NOMO-1 treated with DMSO at 0.1 percent for 48 hours (cell line): ENCODE measurements around the gene LRIG1.

Source experiments
- DNase-seq: peaks from one replicate; lab custom pipeline; 2025; ENCODE audit not compliant: unreplicated experiment; lab: John Stamatoyannopoulos, UW

The LRIG1 gene

DNA sequence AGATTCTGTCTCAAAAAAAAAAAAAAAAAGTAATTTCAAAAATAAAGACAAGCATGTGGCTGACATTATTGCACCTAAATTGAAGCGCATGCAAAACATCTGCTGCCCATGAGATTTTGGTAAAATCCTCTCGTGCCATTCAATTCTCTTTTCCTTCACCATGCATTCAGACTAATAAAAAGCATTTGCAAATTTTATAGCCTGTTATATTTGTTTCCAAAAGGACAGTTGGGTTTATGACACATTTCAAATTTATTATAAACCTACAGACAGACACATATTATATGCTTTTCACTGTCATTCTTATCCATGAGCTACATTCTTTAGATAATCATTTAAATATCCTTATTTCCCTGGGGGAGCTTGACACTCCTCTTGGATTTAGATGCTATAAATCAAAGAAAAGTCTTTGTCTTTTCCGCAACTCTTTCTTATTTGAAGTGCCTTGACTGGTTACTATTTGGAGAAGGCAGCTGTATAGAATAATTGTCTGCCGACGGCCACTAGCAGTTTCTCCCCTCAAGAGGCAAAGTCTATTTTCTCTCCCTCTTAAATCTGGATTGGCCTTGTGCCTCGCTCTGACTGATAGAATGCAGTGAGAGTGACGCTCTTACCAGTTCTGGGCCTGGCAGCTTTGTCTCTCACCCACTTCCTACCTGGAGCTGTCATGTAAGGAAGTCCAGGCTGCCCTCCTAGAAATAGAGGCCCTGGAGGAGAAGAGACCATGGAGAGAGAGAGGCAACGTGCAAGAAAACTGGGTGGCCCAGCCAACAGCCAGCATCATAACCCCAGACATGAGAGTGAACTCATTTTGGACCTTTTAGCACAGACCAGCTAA is 6.8 kb upstream of the LRIG1 start:
- no peak for DNase-seq

DNA sequence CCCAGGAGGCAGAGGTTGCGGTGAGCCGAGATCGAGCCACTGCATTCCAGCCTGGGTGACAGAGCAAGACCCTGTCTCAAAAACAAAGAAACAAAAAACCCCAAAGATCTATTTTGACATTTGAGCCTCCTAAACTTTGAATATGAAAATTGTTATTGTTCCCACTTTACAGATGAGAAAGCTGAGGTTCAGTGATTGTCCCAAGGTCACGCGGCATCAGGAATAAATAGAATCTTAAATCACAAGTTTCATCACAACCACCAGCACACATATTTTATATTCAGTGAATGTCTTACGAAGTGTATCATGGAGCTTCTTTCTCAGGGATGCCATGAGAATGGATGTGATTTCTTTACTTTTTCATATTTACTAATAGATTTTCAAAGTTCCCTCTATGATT is 5.3 kb upstream of the LRIG1 start:
- DNase-seq: no peak

DNA sequence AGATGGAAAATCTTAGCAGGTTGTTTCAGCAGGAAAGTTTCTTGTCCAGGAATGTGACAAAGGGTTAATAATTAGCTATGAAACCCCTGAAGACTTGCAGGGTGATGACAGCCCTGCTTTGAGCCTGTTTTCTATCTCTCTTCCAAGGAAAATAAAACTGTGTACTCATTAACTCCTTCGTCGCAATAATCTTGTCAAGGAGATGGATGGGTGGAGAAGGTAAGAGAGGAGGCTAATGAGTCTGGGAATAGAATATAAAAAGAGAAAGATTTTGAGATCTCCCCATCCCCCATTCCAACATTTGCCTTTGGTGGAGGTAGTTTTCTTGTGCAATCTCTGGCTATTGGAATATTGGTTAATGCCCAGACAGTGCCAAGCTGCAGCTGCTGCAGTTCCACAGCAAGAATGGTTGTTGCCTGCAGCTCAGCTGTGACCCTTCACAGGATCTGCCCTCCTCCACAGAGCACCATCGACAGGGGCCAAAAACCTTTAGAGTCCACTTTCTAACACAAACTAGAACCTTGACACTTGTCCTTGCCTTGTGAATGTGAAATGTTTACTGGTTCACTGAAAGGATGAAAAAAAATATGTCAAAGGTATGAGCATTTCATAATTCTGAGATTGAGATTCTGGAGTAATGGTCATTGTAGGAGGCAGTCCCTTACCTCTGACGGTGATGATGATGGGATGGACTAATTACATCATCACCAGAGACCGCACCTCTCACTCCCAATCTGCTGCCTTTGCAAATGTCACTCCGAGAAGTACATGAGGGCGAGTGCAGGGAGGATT is 4.2 kb upstream of the LRIG1 start:
- no peak for DNase-seq

DNA sequence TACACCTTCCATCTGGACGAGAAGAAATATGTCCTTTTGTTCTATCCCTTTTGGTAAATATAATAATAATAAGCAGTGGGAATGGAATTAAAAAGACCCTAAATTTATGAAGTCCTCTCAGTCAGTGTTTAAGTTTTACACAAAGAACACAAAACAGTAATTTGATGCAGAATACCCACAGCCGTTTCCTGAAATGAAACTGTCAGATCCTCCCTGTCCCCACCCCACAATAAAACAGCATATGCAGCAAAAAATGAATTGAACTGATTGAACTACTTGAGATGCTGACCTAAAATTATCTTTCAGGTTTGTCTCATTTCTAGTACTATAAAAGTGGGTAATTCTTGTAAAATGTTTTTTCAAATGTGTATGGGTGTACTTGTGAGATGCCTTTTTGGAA is 2.2 kb upstream of the LRIG1 start:
- DNase-seq: no peak

DNA sequence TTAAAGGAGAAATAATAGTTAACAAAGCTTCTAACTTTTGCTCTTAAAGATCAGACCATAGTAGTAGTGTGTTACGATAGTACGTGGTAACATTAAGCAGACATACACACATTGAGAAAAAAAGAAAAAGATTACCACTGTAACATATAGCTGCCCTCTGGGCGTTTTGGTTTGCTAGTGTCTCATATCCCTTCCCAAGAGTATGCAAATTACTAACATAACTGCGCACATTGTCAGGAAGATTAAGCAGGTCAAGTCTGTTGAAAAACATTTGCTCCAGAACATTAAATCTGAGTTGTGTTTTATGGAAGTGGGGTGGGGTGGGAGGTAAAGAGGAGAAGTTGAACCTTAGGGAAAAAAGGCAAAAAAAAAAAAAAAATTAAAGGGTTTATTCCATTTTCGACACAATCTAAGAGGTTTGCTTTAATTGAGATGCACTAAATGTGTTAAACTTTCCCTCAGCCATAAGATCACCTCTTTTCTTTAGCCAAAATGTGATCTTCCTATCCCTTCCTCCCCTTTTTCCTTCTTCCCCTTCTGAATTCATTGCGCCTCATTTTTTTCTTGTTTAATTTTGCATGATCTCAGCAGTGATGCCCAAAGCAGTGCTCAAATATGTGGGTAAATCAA is 1.5 kb upstream of the LRIG1 start:
- DNase-seq: no peak

DNA sequence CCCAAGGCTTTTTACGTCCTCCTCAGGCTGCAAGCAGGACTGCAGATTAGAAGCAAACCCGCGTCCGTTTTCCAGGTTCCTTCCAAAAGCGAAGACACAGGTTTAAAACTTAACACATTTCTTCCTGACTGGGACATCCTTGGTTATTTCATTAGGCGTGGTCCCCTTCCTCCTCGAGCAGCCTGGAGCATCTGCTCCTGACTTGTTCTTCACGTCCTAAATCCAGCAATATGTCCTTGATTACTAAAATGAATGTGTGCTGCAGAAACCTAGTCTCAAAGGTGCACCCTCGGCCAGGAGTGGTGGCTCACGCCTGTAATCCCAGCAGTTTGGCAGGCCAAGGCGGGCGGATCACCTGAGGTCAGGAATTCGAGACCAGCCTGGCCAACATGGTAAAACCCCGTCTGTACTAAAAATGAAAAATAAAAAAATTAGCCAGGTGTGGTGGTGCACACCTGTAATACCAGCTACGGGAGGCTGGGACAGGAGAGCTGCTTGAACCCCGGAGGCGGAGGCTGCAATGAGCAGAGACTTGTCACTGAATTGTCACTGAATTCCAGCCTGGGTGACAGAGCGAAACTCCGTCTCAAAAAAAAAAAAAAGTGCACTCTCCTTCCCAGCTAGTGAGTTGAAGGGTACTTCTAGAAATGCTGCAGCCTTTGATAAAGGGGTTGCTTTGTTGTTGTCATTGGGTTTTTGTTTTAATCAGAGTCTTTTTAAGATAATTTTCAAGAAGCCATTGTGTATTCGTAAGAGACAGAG is 842 bp upstream of the LRIG1 start:
- no peak for DNase-seq

DNA sequence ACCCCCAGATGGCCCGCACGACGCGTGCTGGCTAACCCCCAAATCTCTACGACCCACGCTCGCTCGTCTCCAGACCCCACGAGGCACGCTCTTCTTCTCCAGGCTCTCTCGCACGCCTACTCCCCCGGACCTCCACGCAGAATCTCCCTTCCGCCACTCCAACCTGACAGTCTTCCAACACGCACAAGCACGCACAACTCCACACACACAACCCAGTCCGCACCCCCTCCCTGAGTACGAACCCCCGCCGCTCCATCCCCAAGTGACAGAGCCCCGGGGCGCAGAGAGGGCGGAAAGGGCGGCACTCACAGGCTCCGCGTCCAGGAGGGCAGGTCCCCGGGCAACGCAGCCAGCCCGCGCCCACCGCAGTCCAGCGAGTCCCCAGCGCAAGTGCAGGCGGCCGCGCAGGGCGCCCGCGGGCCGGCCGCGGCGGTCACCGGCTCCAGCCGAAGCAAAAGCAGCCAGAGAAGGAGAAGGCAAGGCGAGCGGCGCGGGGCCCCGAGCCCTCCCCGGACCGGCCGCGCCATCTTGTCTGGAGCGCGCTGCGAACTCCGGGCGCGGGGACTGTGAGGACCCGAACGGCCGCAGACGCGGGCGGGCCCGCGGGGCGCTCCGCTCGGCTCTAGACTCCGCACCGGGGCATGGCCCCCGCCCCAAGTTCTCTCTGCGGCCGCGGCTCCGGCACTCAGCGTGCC is 794 bp downstream of the LRIG1 start:
- DNase-seq: peak; percentile 21

DNA sequence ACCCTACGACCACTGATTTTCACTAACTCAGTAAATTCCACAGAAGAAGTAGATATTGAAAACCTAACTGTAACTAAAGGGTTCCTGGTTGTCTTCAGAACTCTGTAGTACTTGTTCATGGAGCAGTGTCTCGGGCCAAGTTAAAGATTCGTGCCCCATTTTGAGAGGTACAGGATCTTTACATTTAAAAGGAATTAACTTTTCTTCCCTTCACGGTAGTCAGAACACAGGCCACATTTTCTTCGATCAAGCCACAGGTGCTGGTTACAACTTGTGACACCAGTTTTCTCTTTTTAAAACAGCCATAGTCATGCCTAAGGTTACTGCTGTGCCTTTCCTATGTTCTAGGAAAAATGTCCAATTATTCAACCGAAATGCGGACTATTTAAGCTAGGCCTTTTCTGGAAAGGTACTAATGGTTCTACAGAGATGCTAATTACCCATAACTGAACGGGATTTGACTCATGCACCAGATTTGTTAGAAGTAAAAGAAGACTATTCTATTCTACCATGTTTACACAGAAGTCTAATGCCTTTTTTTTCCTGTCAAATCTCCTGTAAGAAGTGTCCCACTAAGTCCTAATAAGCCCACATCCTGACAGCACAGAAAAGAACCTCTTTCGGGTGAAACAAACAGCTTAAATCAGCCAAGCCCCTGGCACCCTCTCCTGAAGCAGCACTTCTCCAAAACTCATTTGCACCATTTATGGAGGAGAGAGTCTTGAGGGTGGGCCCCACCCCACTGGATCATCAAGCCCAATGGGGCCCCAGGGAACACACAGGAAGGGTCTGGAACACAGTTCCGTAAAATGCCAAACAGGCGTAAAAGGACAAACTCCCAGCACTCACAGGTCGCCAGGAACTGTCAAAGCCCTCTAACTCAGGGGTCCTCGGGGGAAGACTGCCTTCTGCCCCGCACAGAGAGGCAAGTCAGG is 1.9 kb downstream of the LRIG1 start:
- DNase-seq: peak; percentile 19

DNA sequence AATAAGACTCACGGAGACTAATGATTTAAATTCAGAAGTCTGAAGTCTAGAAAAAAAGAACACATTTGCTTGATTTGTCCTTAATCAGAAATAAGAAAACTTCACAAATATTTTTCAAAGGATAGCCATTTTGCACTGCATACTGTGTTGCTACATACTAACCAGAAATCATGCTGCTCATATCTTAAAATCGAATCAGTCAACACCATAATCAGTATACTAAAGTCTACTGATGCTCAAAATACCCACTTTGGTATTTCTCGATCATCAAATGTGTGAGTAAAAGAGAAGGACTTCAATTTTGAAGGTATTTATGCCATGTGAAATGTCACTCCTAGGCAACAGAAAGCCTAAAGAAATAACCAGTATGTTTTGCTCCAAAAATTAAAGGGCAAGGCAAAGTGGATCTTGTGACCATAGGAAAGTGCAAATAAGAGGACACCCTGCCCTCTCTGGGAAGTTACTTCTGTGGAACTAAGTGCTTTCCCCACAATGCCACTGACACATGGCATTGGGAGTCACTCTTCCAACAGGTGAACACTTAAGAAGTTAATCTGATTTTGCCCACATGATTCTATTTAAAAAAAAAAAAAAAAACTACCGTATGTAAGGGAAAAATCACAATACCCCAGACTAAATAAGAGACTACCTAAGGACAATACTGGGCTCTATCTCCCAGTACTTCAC is 2.7 kb downstream of the LRIG1 start:
- no peak for DNase-seq

DNA sequence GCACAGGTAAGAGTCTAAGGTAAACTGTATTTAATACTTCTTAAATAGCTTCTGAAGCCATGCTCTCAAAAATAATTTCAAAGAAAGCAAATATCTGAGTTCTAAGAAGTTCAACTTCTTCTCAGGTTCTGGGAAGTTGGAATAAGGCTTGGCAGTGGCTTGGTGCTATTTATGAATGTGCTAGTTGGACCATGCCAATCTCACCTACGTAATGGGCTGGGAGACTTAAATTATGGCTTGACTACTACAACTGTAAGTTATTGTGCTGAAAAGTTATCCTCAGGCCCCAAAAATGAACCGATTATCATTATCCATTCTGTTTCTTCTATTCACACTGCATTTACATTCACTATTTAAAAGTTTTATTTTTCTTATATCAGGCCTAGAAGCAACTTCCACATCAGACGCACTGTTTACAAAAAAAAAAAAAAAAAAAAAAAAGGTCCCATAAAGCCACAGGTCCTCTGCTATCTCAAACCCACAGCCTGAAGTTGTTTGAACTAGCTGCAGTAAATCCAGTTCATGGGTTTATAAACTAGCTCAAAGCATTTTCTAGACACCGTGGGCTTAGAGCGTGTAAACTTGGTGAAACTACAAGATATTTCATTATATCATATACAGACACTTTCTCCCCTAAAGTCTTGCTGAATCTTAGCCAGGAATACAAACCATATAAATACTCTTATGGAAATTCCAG is 3.4 kb downstream of the LRIG1 start:
- DNase-seq: no peak

DNA sequence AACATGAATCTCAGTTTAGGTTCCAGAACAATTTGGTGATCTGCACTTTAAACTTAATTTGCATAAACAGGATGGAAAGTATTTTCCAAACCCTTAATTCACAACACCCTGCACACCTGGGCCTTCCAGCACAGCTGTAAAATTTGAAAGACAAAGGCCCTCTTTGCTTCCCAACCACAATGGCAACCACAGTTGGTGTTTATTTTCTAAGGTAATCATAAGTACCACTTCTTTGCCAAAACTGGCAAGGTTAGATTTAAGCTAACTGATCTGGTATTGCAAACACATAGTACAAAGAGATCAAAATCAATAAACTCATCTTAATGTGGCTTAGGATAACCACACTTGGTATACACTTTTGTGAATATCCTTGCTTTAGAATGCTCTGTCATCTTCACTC is 4.1 kb downstream of the LRIG1 start:
- no peak for DNase-seq

DNA sequence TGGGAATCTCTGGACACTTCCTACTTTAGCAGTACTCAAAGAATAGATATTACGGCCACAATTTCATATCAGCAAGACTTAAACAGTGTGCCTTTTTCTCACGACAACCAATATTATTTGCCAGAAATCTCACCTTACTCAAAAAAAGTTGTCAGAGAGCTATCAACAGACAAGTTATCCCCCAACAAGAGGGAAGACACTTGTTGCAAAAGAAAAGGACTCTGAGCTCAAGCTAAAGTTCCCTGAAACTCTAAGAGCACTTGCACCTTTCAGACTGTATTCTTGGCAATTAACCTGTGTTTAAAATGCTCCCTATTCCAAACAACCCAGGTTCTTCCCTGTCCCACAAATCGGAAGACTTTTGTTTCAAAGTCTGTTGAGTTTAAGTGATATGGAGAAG is 4.5 kb downstream of the LRIG1 start:
- DNase-seq: no peak

DNA sequence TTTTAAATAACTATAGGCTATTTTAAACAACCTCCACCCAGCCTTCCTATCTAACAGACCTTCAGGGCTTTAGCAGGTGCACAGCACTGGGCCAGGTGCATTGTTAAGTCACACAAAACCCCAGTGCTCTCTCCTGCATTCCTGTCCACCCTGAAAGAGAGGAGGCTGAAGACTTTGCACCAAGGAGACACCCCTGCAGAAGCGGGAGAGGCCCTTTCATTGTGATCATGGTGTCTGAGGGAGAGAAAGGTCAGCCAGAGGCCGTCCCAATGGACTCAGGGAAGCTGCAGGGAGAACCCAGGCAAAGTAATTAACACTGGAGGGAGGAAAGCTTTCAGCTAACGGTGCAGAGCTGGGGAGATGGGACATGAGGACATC is 5.2 kb downstream of the LRIG1 start:
- DNase-seq: no peak

DNA sequence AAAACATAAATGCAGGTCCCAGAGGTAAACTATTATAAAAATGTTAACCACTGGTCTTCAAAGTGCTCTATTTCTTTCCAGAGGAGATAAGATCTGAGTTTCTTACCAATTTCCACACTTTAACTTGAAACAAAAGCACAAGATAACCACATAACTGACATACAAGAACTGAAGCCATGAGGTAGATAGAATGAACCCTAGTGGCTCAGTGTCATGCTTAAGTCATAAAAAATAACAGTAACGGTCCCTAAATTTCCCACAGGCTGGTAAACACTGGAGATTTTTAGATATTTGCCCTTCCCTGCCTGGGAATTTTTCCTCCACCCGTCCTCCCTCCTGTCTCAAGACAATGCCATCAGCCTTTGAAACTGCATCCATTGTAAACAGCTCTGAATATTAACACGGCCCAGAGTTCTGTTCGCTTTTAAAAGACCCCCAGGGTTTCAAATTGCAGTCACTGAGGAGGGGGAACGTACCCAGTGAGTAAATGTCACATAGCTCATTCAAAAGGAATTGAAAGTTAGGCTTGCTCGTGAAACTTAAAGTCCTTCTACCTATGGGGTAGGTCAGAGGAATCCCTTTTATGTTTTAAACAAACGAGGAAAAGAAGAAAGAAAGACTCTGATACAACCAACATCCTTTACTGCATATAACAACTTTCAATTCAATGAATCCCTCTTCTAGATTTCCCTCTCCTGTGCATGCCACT is 5.7 kb downstream of the LRIG1 start:
- DNase-seq: no peak

DNA sequence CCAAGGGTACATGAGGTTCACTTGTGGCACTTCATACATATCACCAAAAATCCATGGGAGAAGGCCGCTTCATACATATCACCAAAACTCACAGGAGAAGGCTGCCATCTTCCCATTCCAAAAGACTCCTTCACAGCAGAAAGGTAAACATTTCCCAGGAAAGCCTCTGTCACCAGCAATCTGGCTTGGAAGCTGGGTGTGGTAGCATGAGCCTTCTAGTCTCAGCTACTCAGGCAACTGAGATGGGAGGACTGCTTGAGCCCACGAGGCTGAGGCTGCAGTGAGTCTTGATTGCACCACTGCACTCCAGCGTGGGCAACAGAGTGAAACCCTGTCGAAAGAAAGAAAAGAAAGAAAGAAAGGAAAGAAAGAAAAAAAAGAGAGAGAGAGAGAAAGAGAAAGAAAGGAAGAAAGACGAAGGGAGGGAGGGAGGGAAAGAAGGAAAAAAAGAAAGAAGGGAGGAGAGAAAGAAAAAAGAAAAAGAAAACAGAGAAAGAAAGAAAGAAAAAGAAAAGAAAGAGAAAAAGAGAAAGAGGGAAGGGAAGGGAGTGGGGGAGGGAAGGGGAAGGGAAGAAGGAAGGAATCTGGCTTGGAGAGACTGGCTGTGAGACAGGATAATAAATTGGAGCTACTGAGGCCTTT is 7.2 kb downstream of the LRIG1 start:
- no peak for DNase-seq

DNA sequence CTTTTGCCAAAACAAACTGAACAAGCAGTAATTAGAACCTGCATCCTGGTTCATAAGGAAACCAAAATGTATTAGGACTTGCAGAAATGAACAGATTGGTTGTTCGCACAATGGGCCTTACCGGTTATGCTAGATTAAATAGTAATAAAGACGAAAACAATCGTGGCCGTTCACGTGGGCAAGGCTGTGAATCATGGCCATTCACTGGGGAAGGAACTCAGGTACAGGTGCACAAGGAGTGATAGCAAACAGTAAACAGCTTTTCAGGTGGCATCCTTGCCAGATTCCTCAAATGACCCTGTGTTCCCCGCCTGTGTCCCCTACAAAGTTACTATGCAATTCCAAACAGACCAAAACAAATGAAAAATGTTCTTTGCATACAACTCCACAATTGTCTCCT is 8.2 kb downstream of the LRIG1 start:
- DNase-seq: no peak

DNA sequence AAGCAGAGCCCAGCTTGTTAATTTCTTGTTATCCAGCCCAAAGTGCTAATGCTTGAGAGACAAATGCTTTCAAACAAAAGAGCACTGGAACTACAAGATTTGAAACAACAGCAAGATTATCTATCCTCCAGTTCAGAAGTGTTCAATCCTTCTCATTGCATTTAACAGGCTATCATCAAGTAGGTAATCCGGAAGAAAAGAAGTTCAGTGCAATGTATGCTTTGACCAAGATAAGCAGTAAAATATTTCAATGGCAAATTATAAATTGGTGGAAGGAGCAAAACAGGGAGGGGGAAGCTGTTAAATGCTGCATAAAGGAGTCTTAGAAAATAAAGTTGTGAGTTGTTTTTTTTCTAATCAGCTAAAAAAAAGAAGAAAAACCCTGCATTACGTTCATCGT is 8.8 kb downstream of the LRIG1 start:
- DNase-seq: no peak
